MM.1S (cell line): ENCODE results near the gene WNK1.

Source experiments
- DNase-seq: peaks from one replicate; pipeline ENCODE4 v3.0.0-alpha.2; 2015
- H2AFZ ChIP-seq: fragments of 300-600 bp; sonication (generic); 2 replicates; pipeline ENCODE4 v1.6.0; 2016; ENCODE audit warnings: antibody characterized with exemption, low read length
- H3F3A ChIP-seq: fragments of 300-600 bp; sonication (generic); 2 replicates; pipeline ENCODE4 v1.6.1; 2016; ENCODE audit warnings: mild to moderate bottlenecking, antibody characterized with exemption, low read length, moderate library complexity, mixed read lengths; ENCODE audit not compliant: insufficient read depth
- H3K27ac ChIP-seq: fragments of 300-600 bp; sonication (generic); 2 replicates; pipeline ENCODE4 v1.5.1; 2016; ENCODE audit warnings: mild to moderate bottlenecking, low read length
- H3K27me3 ChIP-seq: fragments of 300-600 bp; sonication (generic); replicated peaks from 2 replicates; pipeline ENCODE4 v1.6.0; 2016; ENCODE audit warnings: low read length; ENCODE audit not compliant: insufficient read depth
- H3K36me3 ChIP-seq: fragments of 300-600 bp; sonication (generic); replicated peaks from 2 replicates; pipeline ENCODE4 v1.6.1; 2016; ENCODE audit warnings: mild to moderate bottlenecking, low read length, mixed read lengths; ENCODE audit not compliant: insufficient read depth
- H3K4me1 ChIP-seq: fragments of 300-600 bp; sonication (generic); 2 replicates; pipeline ENCODE4 v1.6.1; 2016; ENCODE audit warnings: low read length, mixed read lengths
- H3K4me2 ChIP-seq: fragments of 300-600 bp; sonication (generic); 2 replicates; pipeline ENCODE4 v1.6.0; 2016; ENCODE audit warnings: low read depth, low read length
- H3K4me3 ChIP-seq: fragments of 300-600 bp; sonication (generic); 2 replicates; pipeline ENCODE4 v1.5.1; 2016; ENCODE audit warnings: low read length, mixed read lengths
- H3K79me2 ChIP-seq: fragments of 300-600 bp; sonication (generic); 2 replicates; pipeline ENCODE4 v1.6.1; 2016; ENCODE audit warnings: mixed run types, low read length, mixed read lengths
- H3K9ac ChIP-seq: fragments of 300-600 bp; sonication (generic); 2 replicates; pipeline ENCODE4 v1.6.1; 2016; ENCODE audit warnings: low read length, mixed read lengths
- H3K9me2 ChIP-seq: fragments of 300-600 bp; sonication (generic); replicated peaks from 2 replicates; pipeline ENCODE4 v1.6.1; 2016; ENCODE audit warnings: mild to moderate bottlenecking, low read length, mixed read lengths; ENCODE audit not compliant: insufficient read depth
- H3K9me3 ChIP-seq: fragments of 300-600 bp; sonication (generic); replicated peaks from 2 replicates; pipeline ENCODE4 v1.6.1; 2016; ENCODE audit warnings: mild to moderate bottlenecking, low read length, mixed read lengths; ENCODE audit not compliant: insufficient read depth
- H4K20me1 ChIP-seq: fragments of 300-600 bp; sonication (generic); 2 replicates; pipeline ENCODE4 v1.6.1; 2016; ENCODE audit warnings: mild to moderate bottlenecking, low read length, moderate library complexity, mixed read lengths; ENCODE audit not compliant: insufficient read depth
- CTCF ChIP-seq: fragments of 300-600 bp; sonication (generic); IDR thresholded peaks from 2 replicates; pipeline ENCODE4 v1.5.1; 2016; ENCODE audit warnings: antibody characterized with exemption, low read length, mixed read lengths
- EZH2 ChIP-seq: fragments of 300-600 bp; sonication (generic); optimal IDR thresholded peaks from 2 replicates; pipeline ENCODE3; 2017; ENCODE audit warnings: low read depth, mild to moderate bottlenecking, antibody characterized with exemption, low read length, mixed read lengths
- EZH2phosphoT487 ChIP-seq: fragments of 300-600 bp; sonication (generic); IDR thresholded peaks from 2 replicates; pipeline ENCODE4 v1.6.1; 2018; ENCODE audit warnings: antibody characterized with exemption, low read length

WNK1 gene

GRCh38 chr12:958588-959123, 206.3 kb downstream of the WNK1 start:
- no peak overlapping the region for H3K4me2 ChIP-seq
- DNase-seq: no peak
- no peaks in the 10 kb centered on the region for H3K27me3 ChIP-seq
- H4K20me1 ChIP-seq: no peaks in the 10 kb centered on the region
- H3K9ac ChIP-seq: no peak overlapping the region
- no peak overlapping the region for H2AFZ ChIP-seq
- no peaks in the 10 kb centered on the region for H3K9me3 ChIP-seq
- H3F3A ChIP-seq: no peaks in the 10 kb centered on the region
- no peak overlapping the region for H3K27ac ChIP-seq
- no peaks in the 10 kb centered on the region for H3K79me2 ChIP-seq
- no peak overlapping the region for H3K4me3 ChIP-seq
- no peaks in the 10 kb centered on the region for H3K4me1 ChIP-seq
- no peaks in the 10 kb centered on the region for H3K36me3 ChIP-seq
- H3K9me2 ChIP-seq: no peaks in the 10 kb centered on the region
- TF ChIP-seq CTCF: no peak
- no peak for TF ChIP-seq EZH2phosphoT487
- TF ChIP-seq EZH2: no peak
